Adipocyte (in vitro differentiated cells): ENCODE data around the gene CDK19.
"Not testable (repeated sequence)": the region's sequence is repeated elsewhere in the genome, so short reads cannot be mapped to it uniquely, and the experiment has no call there.

ENCODE experiments used
- DNase-seq: peaks from one replicate; pipeline ENCODE4 v3.0.0-alpha.2; 2015; ENCODE audit warnings: low read depth
- H3K27me3 ChIP-seq: replicated peaks from 2 replicates; pipeline ENCODE4 v1.7.0; 2013; ENCODE audit warnings: mild to moderate bottlenecking, low read length, moderate library complexity; ENCODE audit not compliant: control insufficient read depth, insufficient read depth
- H3K36me3 ChIP-seq: 2 replicates; pipeline ENCODE4 v1.7.0; 2013; ENCODE audit warnings: low read length, mild to moderate bottlenecking, moderate library complexity; ENCODE audit not compliant: control insufficient read depth, insufficient read depth, severe bottlenecking
- H3K4me1 ChIP-seq: 2 replicates; pipeline ENCODE4 v1.7.0; 2013; ENCODE audit warnings: mild to moderate bottlenecking, low read length, moderate library complexity; ENCODE audit not compliant: control insufficient read depth, insufficient read depth
- H3K4me3 ChIP-seq: 2 replicates; pipeline ENCODE4 v1.7.0; 2013; ENCODE audit warnings: mild to moderate bottlenecking, low read length, moderate library complexity
- H3K9ac ChIP-seq: 2 replicates; pipeline ENCODE4 v1.7.0; 2013; ENCODE audit warnings: mild to moderate bottlenecking, low read length, moderate library complexity
- H3K9me3 ChIP-seq: 2 replicates; pipeline ENCODE4 v1.7.0; 2013; ENCODE audit warnings: mild to moderate bottlenecking, low read length, moderate library complexity; ENCODE audit not compliant: control insufficient read depth

Gene CDK19

DNA sequence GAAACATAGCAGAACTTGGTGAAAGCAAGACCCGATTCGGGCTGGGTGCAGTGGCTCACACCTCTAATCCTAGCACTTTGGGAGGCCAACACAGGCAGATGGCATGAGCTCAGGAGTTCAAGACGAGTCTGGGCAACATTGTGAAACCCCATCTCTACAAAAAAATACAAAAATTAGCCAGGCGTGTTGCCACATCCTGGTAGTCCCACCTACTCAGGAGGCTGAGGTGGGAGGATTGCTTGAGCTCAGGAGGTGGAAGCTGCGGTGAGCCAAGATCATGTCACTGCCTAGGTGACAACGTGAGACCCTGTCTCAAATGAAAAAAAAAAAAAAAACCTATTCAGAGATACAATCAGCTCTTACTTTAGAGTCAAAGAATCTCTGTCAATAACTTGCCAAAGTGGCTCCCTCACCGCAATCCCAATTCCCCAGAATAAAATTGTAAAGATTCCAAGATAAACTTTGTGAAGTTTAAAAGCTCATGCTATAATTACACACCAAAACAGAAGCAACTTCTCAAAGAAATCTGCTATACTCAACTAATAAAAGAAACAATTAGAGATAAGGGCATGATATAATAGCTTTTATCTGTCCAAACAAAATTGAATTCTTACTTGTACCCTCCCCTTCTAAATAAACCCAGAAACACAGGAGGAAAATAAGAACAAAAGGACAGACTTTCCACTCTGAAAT lies 33.6 kb downstream of the CDK19 start:
- Histone ChIP-seq H3K4me1 (peaks cover 15% of the 10 kb centered on the region), H3K9me3 (no peaks in the 10 kb centered on the region), H3K27me3 (no peaks in the 10 kb centered on the region), H3K9ac (no peak overlapping the region), H3K4me3 (no peak overlapping the region), H3K36me3 (no peaks in the 10 kb centered on the region)
- DNase-seq: no peak

- Histone ChIP-seq H3K36me3 (no peaks in the 10 kb centered on the region), H3K4me1 (peaks cover 16% of the 10 kb centered on the region), H3K27me3 (no peaks in the 10 kb centered on the region), H3K4me3 (no peak overlapping the region), H3K9ac (no peak overlapping the region), H3K9me3 (no peaks in the 10 kb centered on the region)
- DNase-seq: no peak
These were observed 36.9 kb downstream of the CDK19 start for GRCh38 chr6:110778333-110778732.

- H3K27me3 ChIP-seq: no peaks in the 10 kb centered on the region
- H3K9me3 ChIP-seq: no peaks in the 10 kb centered on the region
- no peak for DNase-seq
- H3K4me3 ChIP-seq: no peak overlapping the region
- peaks cover 16% of the 10 kb centered on the region for H3K4me1 ChIP-seq
- no peaks in the 10 kb centered on the region for H3K36me3 ChIP-seq
- no peak overlapping the region for H3K9ac ChIP-seq
These were observed 37.6 kb downstream of the CDK19 start for GRCh38 chr6:110777636-110778035.

- Histone ChIP-seq H3K9me3 (no peaks in the 10 kb centered on the region), H3K9ac (no peak overlapping the region), H3K4me3 (no peak overlapping the region), H3K27me3 (no peaks in the 10 kb centered on the region), H3K4me1 (peaks cover 10% of the 10 kb centered on the region), H3K36me3 (no peaks in the 10 kb centered on the region)
- DNase-seq: peak; percentile 33
These were observed 38.9 kb downstream of the CDK19 start for GRCh38 chr6:110776413-110776812.

DNA sequence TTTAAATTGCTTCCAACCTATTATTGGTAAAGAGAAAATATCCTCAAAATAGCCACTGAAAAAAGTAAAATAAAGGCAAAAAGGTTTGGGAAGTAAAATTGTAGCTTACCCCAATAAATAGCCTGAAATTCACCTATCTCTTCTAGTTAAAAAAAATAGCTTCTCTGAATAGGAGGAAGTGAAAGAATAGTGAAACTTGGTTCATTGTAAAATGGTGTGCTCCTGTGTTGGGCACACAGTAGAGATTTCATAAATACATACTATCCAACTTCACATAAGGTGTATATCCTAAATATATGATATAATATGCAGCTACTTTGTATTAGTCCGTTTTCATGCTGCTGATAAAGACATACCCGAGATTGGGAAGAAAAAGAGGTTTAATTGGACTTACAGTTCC lies 45.3 kb downstream of the CDK19 start:
- Histone ChIP-seq H3K4me3 (no peak overlapping the region), H3K27me3 (no peaks in the 10 kb centered on the region)
- DNase-seq: no peak

DNA sequence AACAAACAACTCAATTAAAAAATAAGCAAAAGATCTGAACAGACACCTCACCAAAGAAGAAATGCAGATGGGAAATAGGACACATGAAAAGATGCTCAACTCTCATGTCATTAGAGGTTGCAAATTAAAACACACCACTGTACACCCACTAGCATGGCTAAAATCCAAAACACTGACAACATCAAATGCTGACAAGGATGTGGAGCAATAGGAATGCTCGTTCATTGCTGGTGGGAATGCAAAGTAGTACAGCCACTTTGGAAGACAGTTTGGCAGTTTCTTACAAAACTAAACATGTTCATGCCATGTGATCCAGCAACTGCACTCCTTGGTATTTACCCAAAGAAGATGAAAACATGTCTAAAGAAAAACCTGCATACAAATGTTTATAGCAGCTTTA lies 47.2 kb downstream of the CDK19 start:
- no peak for DNase-seq
- no peak overlapping the region for H3K4me3 ChIP-seq
- H3K36me3 ChIP-seq: no peaks in the 10 kb centered on the region
- no peaks in the 10 kb centered on the region for H3K9me3 ChIP-seq
- H3K27me3 ChIP-seq: no peaks in the 10 kb centered on the region
- H3K4me1 ChIP-seq: no peaks in the 10 kb centered on the region
- no peak overlapping the region for H3K9ac ChIP-seq

More for the DNA sequence above, 45.3 kb downstream of the CDK19 start:
- Histone ChIP-seq H3K9me3 (no peaks in the 10 kb centered on the region), H3K4me1 (no peaks in the 10 kb centered on the region), H3K36me3 (no peaks in the 10 kb centered on the region), H3K9ac (no peak overlapping the region)

- no peaks in the 10 kb centered on the region for H3K27me3 ChIP-seq
- peak; percentile 26 for DNase-seq
- no peak overlapping the region for H3K9ac ChIP-seq
- no peaks in the 10 kb centered on the region for H3K9me3 ChIP-seq
- no peaks in the 10 kb centered on the region for H3K36me3 ChIP-seq
- no peaks in the 10 kb centered on the region for H3K4me1 ChIP-seq
- H3K4me3 ChIP-seq: no peak overlapping the region
These were observed 53.9 kb downstream of the CDK19 start for GRCh38 chr6:110761371-110761770.

DNA sequence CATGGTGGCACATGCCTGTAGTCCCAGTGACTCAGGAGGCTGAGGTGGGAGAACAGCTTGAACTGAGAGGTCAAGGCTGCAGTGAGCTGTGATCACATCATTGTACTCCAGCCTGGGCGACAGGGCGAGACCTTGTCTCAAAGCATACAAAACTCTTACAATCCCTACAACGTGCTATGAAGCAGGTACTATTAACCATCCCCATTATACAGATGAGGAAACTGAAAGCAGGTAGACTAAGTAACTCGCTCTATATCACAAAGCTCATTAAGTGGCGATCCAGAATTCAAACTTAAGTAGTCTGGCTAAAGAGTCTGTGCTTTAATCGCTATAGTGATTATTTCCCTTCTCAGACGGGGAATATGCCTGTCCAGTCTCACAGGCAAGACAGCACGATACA lies 54.7 kb downstream of the CDK19 start:
- DNase-seq: no peak
- H3K27me3 ChIP-seq: no peaks in the 10 kb centered on the region
- no peaks in the 10 kb centered on the region for H3K36me3 ChIP-seq
- H3K4me3 ChIP-seq: no peak overlapping the region
- no peaks in the 10 kb centered on the region for H3K4me1 ChIP-seq
- no peaks in the 10 kb centered on the region for H3K9me3 ChIP-seq
- no peak overlapping the region for H3K9ac ChIP-seq

GRCh38 chr6:110760098-110760497 lies 55.2 kb downstream of the CDK19 start:
- H3K36me3 ChIP-seq, H3K4me3 ChIP-seq, DNase-seq, H3K9ac ChIP-seq, H3K27me3 ChIP-seq, H3K4me1 ChIP-seq, H3K9me3 ChIP-seq: not testable (repeated sequence)

GRCh38 chr6:110757926-110758325 lies 57.3 kb downstream of the CDK19 start:
- H3K36me3 ChIP-seq: no peaks in the 10 kb centered on the region
- DNase-seq: no peak
- H3K27me3 ChIP-seq: no peaks in the 10 kb centered on the region
- H3K4me1 ChIP-seq: no peaks in the 10 kb centered on the region
- no peak overlapping the region for H3K4me3 ChIP-seq
- H3K9ac ChIP-seq: no peak overlapping the region
- no peaks in the 10 kb centered on the region for H3K9me3 ChIP-seq

GRCh38 chr6:110756817-110757216 lies 58.5 kb downstream of the CDK19 start:
- no peak overlapping the region for H3K9ac ChIP-seq
- H3K4me1 ChIP-seq: peaks cover 3% of the 10 kb centered on the region
- no peak overlapping the region for H3K4me3 ChIP-seq
- no peaks in the 10 kb centered on the region for H3K27me3 ChIP-seq
- H3K36me3 ChIP-seq: no peaks in the 10 kb centered on the region
- no peak for DNase-seq
- no peaks in the 10 kb centered on the region for H3K9me3 ChIP-seq

DNA sequence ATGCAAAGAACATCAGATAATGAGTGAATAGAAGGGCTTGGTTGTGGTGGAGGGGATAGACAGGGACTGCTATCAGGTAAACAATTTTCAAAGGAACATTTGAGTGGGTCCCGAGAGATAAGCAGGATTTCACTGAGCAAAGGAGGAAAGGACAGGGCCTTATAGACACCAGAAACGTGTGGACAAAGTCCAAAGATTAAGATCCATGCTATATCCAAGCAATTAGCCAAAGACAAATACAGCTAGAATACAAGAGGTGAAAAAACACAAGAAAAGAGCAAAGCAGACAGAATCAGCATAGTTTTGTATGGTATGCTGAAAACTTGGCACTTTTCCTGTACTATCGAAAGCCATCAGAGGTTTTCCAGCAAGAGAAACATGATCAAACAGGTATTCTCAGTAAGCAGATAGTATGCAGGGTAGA lies 59.8 kb downstream of the CDK19 start:
- Histone ChIP-seq H3K4me1 (peaks cover 3% of the 10 kb centered on the region), H3K27me3 (no peaks in the 10 kb centered on the region), H3K9me3 (no peaks in the 10 kb centered on the region), H3K9ac (no peak overlapping the region), H3K36me3 (no peaks in the 10 kb centered on the region), H3K4me3 (no peak overlapping the region)
- DNase-seq: peak; percentile 29
